HG03064 (cell line): ENCODE data around the gene RPTOR.

Experiments
- ATAC-seq: cut with Tn5 transposase; IDR thresholded peaks from one replicate; pipeline ENCODE4 v1.9.1; 2021; ENCODE audit warnings: low read depth; ENCODE audit not compliant: unreplicated experiment

The RPTOR gene

DNA sequence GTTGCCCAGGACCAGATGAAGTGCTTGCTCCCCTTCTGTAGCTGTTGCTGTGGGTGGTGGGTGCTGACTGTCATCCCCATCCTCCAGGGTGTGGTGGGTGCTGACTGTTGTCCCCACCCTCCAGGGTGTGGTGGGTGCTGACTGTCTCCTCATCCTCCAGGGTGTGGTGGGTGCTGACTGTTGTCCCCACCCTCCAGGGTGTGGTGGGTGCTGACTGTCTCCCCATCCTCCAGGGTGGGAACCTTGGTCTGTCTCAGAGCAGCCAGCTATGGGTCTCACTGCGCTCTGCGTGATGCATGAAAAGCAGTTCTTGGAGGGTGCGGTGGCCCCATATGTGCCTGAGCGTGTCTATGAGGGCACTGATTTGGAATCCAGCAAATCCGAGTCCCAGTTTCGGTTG is 163.8 kb downstream of the RPTOR start:
- ATAC-seq: no peak

DNA sequence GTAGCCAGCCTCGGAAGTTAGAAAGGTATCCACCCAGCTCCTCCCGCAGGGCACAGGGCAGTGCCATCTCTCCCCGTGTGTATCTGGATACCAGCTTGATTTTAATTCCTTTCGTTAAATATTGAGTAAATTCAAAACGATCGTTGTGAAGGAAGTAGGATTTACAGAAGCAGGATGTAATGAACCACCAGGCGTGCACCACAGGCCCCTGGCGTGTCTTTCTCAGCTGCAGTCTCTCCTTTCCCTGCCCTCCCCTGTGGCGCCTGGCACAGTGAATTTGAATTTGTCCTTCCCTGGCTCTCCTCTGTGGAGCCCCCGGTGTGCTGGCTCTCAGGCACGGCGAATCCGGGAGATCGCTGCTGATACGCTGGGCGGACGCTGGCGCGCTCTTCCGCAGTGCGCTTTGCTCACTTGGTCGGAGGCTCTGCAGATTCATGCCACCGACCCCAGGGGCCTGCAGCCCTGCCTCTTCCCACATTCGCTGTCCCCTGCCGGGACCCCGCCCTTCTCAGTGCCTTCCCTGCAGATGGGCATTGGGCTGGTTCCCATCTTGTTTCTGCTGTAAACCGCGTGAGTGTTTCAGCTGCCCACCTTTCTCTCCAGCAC is 164.6 kb downstream of the RPTOR start:
- ATAC-seq: no peak

DNA sequence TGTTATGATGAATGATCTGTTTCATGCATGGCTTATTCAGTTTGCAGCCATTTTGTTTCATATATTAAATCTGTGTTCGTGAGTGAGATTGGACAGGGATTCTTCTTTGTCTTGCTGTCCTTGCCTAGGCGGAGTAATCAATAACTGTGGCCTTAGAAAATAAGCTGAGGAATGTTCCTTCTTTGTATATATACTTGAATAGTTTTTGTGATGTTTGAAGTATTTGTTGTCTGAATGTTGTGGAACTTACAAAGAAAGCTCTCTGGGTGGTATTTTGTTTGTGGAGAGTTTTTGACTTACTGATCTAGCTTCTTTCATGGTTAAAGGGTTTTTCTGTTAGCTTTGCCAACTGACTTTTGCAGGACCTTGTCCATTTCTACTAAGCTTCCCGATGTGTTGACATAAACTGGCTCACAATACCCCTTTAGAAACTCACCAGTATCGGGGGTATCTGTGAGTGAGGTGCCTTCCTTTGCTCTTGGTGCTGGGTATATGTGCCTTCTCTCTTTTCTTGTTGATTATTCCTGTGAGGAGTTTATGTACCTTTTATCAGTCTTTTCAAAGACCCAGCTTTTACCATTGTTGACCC is 166.2 kb downstream of the RPTOR start:
- no peak for ATAC-seq

DNA sequence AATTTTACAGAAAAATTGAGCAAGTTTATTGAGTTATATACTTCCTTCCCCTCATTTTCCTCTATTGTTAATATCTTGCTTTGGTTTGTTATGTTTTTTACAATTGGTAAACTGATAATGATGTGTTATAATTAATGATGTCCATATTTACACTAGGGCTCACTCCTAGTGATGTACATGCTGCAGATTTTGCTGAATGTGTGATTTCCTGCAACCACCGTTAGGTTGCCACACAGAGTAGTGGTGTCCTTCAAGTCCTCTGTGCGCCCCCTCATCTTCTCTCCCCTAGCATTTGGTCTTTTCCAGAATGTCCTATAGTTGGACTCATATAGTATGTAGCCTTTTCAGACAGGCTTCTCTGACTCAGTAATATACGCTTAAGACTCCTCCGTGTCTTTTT is 167.5 kb downstream of the RPTOR start:
- no peak for ATAC-seq

DNA sequence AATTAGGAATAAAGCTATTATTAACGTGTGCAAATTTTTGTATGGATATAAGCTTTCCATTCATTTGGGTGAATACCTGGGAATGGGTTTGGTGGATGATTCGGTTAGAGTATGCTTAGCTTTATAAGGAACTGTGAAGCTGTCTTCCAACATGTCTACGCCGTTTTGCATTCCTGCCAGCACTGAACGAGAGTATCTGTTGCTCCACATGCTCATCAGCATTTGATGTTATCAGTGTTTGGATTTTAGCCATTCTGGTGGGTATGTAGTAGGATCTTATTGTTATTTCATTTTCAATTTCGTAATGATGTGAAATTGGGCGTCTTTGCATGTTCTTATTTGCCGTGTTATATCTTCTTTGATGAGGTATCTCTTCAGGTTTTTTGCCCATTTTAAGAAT is 168.0 kb downstream of the RPTOR start:
- ATAC-seq: no peak

DNA sequence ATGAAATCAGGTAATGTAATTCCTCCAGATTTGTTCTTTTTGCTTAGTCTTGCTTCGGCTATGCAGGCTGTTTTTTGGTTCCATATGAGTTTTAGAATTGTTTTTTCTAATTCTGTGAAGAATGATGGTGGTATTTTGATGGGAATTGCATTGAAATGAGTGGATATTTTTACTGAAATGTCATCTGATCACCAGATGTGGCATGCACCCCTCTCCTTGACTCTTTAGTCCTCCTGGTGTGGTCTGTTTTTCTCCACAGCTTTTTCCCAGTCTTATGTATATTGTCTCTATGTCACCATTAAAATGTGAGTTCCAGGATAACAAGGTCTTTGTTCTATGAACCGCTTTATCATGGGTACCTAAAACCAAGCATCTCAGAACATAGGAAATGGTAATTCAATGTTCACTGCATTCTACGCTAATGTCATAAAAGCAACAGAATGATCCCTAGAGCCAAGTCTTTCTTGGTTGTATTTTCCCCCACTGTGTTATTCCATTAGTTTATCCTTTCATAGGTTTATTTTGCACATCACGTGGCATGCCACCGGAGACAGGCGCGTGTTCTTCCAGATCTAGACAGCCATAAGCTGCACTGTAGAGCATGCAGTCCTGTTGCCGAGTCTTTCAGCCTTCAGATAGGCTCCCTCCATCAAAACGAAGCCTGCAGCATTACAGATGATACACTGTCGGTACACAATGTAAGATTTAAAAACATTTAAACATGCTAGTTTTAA is 172.5 kb downstream of the RPTOR start:
- no peak for ATAC-seq

DNA sequence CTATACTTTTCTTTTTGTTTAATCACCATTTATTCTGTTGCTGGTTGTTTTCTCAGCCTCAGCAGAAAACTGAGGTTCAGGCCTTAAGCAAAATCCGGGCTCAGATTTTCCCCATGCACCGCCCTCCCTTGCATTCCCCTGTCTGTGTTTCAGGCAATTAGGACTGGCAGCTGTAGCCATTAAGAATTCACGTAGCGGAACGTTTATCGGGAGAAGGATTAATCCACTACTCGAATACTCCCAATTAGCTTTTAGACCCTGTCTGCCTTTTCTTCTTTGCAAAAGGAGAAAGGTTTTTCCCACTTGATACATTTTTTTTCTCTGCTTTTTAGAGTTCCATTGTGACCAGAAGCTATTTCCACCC is 173.1 kb downstream of the RPTOR start:
- ATAC-seq: no peak

DNA sequence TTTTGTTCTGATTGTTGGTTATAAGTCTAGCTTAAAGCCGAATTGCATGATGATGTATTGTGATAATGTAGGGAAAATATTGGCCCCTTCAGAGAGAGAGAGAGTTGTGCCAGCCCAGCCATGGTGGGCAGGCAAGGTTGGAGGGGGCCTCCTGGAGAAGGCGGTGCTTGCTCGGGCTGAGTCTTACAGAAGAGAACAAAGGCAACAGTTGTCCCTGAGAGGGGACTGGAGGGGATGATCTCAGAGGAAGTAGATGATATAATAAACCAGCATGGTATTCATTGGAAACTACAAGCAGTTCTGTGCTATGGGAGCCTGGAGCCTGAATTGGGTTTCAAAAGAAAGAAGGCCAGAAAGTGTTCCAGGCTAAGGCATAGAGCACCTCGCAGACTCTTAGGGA is 173.8 kb downstream of the RPTOR start:
- ATAC-seq: no peak

DNA sequence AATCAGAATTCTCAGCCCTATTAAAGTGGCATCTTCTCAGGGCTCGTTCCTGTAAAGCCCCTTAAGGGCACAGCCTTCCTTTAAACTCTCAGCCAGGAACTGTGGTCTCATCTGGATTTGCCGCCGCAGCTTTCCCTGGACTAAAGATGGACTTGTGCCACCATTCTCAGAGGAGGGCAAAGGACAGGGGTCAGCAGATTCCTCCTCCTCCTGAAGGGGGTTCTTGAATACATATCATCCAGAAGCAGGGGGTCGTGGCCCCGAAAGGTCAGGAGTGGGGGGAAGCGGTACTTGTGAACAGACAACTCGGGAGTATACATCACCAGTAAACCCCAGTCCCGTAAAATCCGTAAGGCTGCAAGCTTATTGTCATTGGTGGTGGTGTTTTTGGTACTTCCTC is 174.8 kb downstream of the RPTOR start:
- ATAC-seq: no peak

DNA sequence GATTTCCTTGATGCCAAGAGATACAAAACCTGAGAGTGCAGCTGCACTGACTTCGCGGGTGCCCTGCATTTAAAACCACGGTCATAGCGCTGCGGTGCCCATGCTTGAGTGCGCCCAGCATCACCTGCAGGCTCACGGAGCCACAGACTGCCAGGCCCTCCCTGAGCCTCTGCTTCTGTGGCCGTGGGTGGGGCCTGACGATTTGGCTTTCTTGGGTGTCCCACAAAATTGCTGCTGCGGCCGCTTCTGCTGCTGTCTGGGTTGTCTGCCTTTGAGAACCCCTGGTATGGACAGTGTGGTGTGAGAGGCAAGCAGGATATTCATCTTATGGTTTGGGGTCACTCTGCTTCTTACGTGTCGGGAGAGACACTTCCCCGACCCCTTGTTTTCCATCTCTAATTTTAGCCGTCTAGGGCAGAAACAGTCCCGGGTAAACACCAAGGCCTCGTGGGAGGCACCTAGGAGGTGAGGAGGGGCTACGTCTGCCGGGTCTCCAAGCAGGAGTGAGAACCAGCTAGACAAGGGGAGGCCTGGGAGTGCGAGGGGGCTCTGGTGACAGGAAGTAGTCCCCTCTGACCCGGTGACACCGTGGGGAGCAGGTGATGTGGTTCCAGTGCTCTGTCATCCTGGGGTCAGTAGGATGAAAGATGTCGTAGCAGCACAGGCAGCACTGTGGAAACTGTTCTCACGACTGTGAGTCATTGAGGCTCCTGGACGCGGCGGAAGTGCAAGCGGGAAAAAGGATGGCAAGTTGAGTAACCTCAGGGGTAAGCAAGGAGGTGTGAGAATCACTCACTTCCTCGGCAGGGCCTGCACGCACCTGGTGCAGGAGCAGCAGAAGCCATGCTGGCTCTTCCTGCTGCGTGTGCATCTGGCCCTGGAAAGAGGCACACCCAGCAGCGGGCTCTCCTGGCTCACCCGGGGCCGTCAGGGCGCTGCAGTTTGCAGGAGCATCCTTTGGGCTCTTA is 176.3 kb downstream of the RPTOR start:
- no peak for ATAC-seq

DNA sequence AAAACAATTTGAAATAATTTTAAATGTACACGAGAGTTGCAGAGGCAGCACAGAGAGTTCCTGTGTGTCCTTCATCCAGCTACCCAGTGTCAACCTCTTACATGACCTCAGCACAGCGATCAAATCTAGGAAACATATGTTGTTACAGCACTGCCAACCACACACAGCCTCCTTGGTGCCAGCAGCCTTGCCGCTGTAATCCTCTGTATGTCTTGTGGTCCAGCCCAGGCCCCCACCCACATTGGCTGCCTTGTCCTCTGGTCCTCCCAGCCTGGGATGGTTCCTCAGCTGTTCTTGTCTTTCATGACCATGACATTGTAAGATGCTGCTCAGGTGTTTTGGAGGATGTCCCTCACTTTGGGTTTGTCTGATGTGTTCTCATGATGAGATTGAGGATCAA is 178.0 kb downstream of the RPTOR start:
- no peak for ATAC-seq

DNA sequence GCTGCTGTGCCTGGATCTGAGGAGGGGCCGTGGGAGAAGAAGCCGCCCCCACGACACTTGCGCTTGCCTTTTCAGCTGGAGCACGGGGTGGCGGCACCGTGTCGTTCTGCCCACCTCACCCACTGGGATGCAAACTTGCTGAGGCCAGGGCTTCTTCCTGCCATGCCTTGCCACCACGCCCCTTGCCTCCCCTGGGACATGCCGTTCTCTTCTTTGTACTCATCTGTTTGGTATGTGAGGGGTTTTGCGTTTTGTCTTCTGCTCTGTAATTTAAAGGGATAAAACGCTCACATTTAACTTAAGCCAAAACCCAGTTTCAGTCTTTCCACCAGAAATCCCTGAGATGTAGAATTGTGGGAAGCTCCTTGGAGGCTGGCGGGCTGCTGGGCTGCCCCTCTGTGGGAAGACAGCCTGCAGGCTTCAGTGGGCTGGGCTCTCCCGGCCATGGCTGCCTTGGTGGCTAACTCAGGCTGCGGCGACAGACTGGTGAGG is 180.2 kb downstream of the RPTOR start:
- no peak for ATAC-seq

DNA sequence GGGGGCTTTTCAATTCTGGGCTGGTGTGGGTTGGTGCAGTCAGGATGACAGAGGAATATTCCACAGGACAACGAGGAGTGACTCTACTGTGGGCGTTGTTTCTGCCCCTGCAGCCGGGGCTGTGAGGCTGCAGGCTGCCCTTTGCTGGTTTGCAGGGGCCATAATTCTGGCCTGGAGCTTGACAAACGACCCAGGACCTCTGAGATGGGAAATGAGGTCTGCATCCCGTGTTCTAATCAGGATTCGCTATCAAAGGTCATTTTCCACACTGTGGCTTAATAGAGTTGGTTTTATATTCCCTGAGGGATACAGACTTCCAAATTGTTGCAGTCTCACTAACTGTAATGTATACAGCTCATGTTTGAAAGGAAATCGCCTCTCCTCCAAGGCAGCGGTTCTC is 180.9 kb downstream of the RPTOR start:
- no peak for ATAC-seq

DNA sequence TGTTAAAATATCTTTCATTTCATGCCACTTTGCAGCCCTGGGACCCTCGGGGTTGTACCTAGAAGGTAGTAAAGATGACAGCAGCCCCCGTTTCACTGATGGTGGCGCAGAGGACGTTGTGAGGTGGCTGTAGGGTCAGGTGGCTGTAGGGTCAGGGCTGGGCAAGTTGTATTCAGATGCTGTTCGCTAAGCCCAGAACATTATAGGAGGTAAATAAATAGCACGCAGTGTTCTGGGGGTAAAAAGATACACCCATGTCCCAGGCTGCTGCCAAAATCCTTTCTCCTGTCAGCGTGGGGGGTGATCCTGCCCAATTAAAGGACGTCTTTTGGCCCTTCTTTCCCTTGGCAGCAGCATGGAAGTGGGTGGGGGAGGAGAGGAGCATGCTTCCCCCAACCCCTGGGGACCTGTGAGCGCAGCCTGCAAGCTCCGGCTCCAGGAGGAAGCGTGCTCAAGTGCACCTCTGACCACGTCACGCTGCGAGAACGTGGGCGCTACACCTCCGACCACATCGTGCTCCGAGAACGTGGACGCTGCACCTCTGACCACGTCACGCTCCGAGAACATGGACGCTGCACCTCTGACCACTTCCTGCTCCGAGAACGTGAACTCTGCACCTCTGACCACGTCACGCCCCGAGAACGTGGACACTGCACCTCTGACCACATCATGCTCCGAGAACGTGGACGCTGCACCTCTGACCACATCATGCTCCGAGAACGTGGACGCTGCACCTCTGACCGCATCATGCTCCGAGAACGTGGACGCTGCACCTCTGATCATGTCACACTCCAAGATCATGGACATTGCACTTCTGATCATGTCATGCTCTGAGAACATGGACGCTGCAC is 182.1 kb downstream of the RPTOR start:
- no peak for ATAC-seq

DNA sequence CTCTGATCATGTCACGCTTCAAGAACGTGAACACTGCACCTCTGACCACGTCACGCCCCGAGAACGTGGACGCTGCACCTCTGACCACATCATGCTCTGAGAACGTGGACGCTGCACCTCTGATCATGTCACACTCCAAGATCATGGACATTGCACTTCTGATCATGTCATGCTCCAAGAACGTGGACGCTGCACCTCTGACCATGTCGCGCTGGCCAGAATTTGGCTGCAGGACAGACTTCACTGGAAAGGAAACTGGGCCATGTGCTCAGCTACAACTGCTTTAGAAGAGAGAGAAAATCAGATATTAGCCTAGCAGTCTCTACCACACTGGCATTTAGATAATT is 182.7 kb downstream of the RPTOR start:
- ATAC-seq: no peak

DNA sequence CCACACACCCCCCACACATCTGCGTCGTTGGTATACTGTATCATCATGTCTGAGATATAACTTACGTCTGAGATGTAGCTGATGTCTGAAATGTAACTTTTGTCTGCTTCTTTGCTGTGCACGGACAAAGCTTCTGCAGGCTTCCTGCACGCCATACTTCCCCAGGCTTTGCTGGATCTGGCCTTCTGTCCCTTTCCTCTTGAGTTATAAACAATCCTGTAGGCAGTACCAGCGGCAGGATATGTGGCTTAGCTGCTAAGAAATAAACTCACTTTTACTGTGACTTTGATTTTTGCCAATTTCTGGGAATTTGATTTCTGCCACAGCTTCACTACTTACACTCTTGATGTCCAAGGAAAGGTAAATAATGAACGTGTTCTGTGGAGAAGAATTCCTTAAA is 184.4 kb downstream of the RPTOR start:
- no peak for ATAC-seq

DNA sequence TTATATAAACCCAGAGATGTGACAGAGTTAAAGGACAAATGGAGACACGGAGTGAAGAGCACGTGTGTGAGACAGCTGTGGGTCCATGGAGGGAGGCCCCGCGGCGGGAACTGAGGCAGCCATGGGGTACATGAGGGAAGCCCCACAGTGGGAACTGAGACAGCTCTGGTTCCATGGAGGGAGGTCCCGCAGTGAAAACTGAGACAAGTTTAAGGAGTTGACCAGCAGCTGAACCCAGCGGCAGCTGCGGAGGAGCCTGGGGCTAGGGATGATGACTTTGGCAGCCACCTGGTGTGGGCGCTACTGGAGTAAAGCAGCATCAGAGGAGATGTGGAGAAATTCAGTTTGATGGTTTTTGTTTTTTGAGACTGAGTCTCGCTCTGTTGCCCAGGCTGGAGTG is 185.1 kb downstream of the RPTOR start:
- ATAC-seq: no peak

DNA sequence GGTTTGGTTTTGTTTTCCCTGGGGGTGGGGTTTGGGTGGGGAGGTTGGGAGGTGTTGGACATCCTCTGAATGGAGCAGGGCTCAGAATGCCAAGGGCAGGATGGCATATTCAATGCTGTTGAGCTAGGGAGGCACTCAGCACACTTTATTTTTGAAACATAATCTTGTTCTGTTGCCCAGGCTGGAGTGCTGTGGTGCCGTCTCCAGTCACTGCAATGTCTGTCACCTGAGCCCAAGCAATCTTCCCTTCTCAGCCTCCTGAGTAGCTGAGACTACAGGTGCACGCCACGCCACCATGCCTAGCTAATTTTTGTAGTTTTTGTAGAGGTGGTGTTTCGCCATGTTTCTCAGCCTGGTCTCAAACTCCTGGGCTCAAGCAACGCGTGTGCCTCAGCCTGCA is 186.1 kb downstream of the RPTOR start:
- ATAC-seq: no peak

DNA sequence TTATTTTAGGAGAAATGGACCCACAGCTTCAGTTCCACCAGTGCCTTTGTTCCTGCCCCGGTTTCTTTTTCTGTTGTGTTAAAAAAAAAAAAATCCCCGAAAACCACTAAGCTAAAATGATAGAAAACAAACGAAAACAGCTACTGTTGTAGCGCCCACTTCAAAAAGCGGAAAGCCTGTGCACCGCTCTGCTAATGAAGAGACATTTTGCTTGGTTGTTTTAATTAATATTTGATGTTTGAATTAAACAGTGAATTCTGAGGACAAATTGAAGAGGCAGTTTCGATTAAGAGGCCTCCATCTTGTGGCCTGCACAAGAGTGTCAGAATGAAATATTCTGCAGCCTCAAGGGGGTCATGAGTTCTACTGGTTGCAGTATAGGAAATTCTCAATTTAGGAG is 186.7 kb downstream of the RPTOR start:
- no peak for ATAC-seq

DNA sequence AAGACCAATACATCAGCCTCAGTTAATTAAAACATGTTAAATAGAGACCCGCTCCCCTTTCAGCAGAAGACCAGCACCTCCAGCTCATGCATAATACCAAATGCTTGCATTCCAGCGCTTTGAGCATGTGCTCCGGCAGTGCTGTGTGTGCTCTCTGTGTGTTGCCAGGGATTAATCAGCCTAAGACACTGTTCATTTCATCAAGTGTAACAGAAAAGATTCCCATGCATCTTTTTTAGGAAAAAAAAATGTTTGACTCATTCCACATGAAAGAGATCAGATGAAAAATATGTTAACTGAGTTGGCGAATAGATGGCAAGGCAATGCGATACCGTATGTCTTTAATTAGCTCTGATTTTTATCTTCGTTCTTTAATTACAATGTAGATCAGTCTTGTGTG is 187.6 kb downstream of the RPTOR start:
- ATAC-seq: no peak
